Kasumi-1 (cell line): ENCODE data around the gene TRAF7.
A peak's percentile ranks its signal among the peaks of the same experiment; 100 is the strongest.

Experiments used
- DNase-seq, 2 experiments: peaks; one replicate each; lab custom pipeline; 2025; lab: John Stamatoyannopoulos, UW

The TRAF7 gene

DNA sequence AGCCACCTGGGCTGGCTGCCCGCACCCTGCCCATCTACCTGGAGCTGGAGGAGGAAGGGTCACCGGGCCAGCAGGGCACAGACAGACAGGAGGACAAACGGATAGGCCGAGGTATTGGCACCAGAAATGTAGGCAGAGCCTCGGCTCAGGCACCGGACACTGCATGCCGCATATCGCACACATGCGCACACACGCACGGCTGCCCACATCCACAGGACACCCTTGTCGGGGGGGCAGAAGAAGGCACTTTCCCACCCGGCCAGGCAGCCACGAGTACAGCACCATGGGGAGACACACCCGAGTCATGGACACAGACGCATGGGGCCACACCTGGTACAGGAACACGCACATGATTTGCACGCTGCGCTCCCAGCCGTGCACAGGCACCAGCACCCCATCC, 26.4 kb downstream of the TRAF7 start:
- no peak for DNase-seq

DNA sequence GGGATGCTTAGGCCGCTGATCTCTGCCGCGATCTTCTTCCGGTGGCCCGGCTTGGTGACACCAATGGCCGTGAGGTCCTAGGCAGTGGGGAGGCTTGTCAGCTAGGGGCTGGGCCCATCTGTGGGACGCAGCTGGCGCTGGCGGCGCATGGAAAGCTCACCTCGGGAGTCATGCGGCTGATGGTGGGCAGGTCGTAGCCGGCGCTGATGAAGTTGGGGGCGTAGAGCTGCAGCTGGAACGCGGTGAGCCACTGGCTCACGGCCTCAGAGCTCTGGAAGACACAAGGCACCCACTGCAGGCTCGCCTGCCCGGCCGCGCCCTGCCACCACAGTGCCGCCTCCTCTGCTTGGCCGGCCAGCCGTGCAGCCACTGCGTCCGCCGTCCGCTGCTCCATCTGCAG, 28.1 kb downstream of the TRAF7 start:
- no peak for DNase-seq

DNA sequence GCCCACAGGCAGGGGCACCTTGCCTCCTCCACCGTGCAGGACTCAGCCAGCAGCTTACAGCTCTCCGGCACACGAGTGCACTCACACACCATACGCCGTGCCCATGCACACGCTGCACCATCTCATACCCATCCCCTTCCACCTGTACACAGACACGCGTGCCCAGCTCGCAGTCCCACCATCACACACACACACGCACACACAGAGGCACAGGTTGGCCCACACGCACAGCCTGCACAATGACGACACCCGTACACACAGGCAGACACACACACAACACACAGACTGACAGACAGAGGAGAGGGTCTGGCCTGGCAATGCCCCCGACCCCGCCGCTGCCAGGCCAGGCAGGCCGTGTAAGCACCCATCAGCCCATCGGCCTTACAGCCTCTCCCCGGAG, 28.8 kb downstream of the TRAF7 start:
- DNase-seq: no peak

DNA sequence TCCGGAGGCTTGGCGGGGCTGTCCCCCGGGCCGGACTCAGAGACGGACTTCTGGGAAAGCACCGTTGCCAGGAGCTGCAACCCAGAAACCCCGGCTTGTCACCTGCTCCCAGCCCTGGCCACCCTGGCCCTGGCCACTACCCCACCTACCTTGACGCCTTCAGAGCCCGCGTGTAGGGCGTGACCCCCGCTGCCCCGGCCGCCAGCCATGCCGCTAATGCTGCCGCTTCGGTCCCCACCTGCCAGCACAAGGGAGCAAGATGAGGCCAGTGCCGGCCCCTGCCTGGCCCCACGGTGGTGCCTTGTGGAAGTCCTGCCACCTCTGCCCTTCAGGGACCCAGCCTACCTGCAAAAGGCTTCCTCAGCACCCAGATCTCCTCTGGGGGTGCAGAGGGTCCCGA, 29.4 kb downstream of the TRAF7 start:
- DNase-seq: no peak

DNA sequence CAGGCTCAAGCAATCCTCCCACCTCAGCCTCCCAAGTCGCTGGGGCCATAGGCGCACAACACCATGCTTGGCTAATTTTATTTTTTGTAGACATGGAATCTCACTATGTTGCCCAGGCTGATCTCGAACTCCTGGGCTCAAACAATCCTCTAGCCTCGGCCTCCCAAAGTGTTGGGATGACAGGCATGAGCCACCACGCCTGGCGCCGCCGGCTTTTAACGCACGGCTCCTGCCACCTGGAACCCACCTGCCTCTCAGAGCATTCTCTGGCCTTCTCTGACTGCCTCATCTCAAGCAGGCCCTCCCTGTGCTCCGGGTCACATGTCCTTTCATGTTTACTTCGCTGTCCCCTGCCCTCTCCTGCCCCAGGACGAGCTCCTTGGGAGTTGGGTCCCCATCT, 30.5 kb downstream of the TRAF7 start:
- no peak for DNase-seq

GRCh38 chr16:2186505-2186904, 30.9 kb downstream of the TRAF7 start:
- DNase-seq: no peak

DNA sequence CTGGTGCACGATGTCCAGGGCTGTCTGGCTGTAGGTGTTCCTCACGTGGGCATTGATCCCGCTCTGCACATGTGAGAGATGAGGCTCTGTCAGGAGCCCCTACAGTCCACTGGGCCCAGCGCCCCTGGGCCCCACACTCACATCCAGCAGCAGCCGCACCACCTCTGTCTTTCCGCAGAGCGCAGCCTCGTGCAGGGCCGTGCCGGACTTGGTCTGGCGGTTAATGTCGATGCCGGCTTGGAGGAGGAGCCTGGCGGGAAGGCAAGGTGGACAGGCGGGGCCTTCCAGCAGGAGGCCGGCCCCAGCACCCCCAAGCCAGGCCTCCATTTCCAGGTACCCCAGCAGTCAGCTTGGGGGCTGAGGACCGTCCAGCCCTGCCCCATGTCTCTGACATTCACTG, 31.6 kb downstream of the TRAF7 start:
- no peak for DNase-seq

GRCh38 chr16:2188395-2188794, 32.8 kb downstream of the TRAF7 start:
- DNase-seq: no peak

- DNase-seq: no peak
Measured at GRCh38 chr16:2189252-2189893, 33.8 kb downstream of the TRAF7 start.

DNA sequence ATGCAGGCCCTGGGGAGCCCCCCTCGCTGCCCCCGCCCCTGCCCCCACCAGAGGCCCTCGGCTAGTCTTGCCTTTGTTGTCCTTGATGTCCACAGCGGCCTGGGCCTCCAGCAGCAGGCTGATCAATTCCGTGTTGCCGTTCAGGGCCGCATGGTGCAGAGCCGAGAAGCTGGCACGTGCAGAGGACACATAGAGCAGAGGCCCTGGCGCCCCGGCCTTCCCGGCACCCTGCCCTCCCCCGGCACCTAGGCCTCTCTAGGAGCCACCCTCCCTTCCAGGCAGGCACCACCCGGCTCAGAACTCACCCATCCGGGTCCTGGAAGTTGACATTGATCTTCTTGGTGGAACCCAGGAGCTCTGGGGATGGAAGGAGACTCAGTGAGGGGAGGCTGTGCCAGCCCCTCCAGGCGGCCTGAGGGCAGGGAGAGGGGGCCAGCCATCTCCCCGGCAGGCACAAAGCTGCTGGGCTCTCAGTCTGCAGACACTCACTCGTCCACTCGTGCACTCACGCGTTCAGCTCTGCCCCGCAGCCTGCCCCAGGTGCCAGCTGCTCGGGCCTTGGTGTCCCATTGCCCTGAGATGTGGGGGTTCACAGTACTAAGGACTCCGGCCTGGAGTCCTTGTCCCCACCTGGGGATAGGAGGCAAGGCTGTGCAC, 34.5 kb downstream of the TRAF7 start:
- no peak for DNase-seq

- DNase-seq: no peak
Measured at GRCh38 chr16:2190659-2191445, 35.3 kb downstream of the TRAF7 start.

- no peak for DNase-seq
Measured at GRCh38 chr16:2191446-2191706, 35.8 kb downstream of the TRAF7 start.

DNA sequence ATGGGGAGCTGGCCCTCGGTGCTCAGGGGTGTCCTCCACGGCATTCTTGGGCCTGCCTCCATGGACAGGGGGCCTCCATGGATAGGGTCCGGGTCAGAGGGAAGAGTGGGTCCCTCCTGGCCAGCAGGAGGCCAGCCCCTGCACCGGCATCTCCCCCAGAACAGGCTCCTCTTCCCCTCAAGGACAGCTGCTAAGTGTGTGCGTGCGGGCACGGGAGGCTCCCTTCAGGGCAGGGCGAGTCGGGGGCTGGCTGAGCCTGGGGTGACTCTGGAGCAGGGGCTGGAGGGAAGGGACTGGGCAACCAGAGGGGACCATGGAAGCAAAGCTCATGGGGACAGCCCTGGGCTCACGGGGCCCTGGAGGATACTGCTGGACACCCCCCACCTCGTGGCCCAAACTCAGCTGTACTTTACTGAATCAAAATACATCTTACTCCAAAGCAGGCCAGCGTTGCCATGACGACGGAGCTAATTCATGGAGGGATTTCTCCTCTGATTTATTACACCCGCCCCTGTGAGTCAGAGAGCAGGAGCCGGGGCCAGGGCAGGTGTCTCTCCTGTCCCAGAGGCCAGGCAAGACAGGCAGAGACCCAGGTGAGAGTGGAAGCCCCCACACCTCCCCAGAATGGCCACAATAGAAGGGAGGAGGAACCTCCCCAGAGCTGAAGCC, 38.7 kb downstream of the TRAF7 start:
- no peak for DNase-seq

DNA sequence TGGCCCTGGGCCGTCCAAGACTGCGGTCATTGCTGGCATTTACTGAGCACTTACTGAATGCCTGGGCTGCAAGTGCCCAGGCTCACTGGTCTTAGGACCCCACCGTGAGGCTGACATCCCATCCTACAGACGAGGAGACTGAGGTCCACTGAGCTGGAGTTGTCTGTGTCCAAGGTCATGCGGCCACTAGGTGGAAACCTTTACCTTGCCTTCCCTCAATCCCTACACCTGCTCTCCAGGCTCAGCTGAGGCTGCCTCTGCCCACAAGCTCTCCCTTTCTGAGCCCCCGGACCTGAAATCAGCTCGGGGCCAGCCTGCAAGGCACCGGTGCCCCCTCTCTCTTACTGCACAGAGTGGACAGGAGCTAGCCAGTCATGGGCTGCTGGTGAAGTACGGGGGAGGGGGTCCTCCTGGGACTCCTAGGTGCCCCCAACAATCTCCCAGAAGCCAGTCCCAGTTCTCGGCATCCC, 39.3 kb downstream of the TRAF7 start:
- DNase-seq: peak in 1 of 2 experiments; percentile 1

- DNase-seq: no peak
Measured at GRCh38 chr16:2195322-2196161, 40.0 kb downstream of the TRAF7 start.

- DNase-seq: no peak
Measured at GRCh38 chr16:2196162-2196980, 40.8 kb downstream of the TRAF7 start, which contains the start of gene CASKIN1. Gene CASKIN1 (minus strand): TSS chr16:2196605. CDS start chr16:2196432, 173 bp downstream.

GRCh38 chr16:2196981-2197511, 41.5 kb downstream of the TRAF7 start:
- DNase-seq: no peak

DNA sequence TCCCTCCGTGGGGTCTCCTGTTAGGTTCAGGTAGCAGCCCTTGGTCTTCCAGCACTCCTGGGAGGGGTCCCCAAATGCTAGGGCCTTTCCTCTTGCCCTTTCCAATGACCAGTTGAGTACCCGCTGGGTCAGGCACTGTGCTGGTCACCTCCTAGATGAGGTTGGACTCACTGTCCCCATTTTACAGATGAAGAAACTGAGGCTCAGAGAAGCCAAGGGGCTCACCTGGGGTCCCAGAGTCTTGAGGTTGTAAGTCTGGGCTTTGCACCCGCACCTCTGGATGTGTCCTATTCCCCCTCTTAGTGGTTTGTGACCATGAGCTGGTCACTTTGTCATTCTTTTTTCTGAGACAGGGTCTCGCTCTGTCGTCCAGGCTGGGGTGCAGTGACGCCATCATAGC, 42.2 kb downstream of the TRAF7 start:
- no peak for DNase-seq

GRCh38 chr16:2198283-2198682, 42.7 kb downstream of the TRAF7 start:
- DNase-seq: no peak

DNA sequence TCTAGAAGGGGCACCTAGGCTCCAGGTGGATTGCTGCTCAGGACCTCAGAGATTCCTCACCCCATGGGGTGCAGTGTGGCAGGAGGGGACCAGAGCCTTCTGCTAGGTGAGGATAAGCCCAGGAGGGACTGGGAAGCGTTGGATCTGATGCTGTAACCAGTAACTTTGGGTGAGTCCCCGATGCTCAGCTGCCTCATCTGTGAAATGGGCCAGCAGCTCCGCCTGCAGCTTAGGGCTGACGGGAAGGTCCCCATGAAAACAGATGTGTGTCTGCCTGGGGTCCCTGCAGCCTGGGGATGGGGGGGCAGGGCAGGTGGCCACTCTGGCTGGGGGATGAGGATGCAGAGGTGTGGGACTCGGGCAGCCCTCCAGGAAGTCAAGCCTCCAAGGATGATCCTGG, 43.5 kb downstream of the TRAF7 start:
- no peak for DNase-seq
